MM.1S (cell line): ENCODE results near the gene INTS7.

ENCODE experiments used
- EZH2 ChIP-seq: fragments of 300-600 bp; sonication (generic); optimal IDR thresholded peaks from 2 replicates; pipeline ENCODE3; 2017; ENCODE audit warnings: low read depth, mild to moderate bottlenecking, antibody characterized with exemption, low read length, mixed read lengths
- EZH2phosphoT487 ChIP-seq: fragments of 300-600 bp; sonication (generic); IDR thresholded peaks from 2 replicates; pipeline ENCODE4 v1.6.1; 2018; ENCODE audit warnings: antibody characterized with exemption, low read length
- TF ChIP-seq, protein P1 (sequence below): fragments of 300-600 bp; sonication (generic); IDR thresholded peaks from 2 replicates; pipeline ENCODE4 v1.5.1; 2016; ENCODE audit warnings: antibody characterized with exemption, low read length, mixed read lengths

GRCh38 chr1:211986628-211987254 lies 48.6 kb downstream of the INTS7 start:
- TF ChIP-seq, protein P1, sequence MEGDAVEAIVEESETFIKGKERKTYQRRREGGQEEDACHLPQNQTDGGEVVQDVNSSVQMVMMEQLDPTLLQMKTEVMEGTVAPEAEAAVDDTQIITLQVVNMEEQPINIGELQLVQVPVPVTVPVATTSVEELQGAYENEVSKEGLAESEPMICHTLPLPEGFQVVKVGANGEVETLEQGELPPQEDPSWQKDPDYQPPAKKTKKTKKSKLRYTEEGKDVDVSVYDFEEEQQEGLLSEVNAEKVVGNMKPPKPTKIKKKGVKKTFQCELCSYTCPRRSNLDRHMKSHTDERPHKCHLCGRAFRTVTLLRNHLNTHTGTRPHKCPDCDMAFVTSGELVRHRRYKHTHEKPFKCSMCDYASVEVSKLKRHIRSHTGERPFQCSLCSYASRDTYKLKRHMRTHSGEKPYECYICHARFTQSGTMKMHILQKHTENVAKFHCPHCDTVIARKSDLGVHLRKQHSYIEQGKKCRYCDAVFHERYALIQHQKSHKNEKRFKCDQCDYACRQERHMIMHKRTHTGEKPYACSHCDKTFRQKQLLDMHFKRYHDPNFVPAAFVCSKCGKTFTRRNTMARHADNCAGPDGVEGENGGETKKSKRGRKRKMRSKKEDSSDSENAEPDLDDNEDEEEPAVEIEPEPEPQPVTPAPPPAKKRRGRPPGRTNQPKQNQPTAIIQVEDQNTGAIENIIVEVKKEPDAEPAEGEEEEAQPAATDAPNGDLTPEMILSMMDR, result no peak
- no peak for TF ChIP-seq EZH2phosphoT487
- TF ChIP-seq EZH2, result no peak
